Right ventricle myocardium inferior (tissue), 1 donor: ENCODE results near the gene MARCHF2. TPM values are rescaled to one million over a fixed set of nuclear protein-coding genes. Genes with fewer than 3 reads are reported as not detected.
A peak's percentile ranks its signal among the peaks of the same experiment; 100 is the strongest.

Experiments
- ATAC-seq: fragments of 200-7000 bp; cut with Tn5 transposase; one replicate; pipeline ENCODE4 v1.9.1; 2020; ENCODE audit warnings: mild to moderate bottlenecking, moderate library complexity
- DNase-seq: peaks from one replicate; pipeline ENCODE4 v3.0.0; 2021; ENCODE audit errors: missing footprints
- intact Hi-C: fragments of 100-400 bp; cut with DNase I; formaldehyde crosslinking; loops from one replicate; pipeline ENCODE4 v1.11.0; 2022
- microRNA-seq: library from miRNA; unstranded; fragments of <30 nt; microRNA quantifications from one replicate; pipeline ENCODE4 v1.2.0, GENCODE V29; 2020
- total RNA-seq: library from RNA; stranded (reverse); fragmentation: NEBNext Ultra II Directional; extraction: Animal tissue kit (Norgen Biotek cat#: 25700); gene quantifications from one replicate; pipeline ENCODE4 v1.2.1, GENCODE V29; 2021
- donor health status: DM: no; HTN: yes; CAD: no; lungs with severe emphysema.

MARCHF2 gene
- total RNA-seq, 1 donor from 2014 or later: 110 TPM

GRCh38 chr19:8485561-8486371, 72.7 kb downstream of the MARCHF2 start:
- intact Hi-C loops: no loop called here
- ATAC-seq: no peak
- DNase-seq: peak; percentile 71

DNA sequence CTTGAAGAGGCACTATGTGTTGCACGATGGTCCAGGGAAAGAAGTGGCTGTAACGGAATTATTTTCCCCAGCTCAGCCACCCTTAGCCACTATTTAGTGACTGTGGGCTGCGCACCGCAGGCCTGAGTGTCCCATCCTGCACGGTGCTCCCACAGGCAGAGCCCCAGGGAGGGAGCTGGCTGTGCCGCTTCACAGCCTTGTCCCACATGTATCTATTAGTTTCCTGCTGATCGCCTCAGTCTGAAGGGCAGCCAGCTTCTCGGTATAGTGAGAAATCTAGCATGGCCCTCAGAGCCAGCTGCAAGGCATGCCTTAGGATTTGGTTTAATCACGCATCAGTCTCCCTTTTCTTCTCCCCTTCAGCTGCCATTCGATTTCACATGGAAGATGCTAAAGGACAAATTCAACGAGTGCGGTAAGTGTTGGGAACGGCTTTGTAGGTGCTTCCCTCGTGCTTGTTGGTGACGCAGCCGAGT, 73.6 kb downstream of the MARCHF2 start:
- peak; percentile 21 for DNase-seq
- no peak for ATAC-seq
- intact Hi-C loops: no loop called here

DNA sequence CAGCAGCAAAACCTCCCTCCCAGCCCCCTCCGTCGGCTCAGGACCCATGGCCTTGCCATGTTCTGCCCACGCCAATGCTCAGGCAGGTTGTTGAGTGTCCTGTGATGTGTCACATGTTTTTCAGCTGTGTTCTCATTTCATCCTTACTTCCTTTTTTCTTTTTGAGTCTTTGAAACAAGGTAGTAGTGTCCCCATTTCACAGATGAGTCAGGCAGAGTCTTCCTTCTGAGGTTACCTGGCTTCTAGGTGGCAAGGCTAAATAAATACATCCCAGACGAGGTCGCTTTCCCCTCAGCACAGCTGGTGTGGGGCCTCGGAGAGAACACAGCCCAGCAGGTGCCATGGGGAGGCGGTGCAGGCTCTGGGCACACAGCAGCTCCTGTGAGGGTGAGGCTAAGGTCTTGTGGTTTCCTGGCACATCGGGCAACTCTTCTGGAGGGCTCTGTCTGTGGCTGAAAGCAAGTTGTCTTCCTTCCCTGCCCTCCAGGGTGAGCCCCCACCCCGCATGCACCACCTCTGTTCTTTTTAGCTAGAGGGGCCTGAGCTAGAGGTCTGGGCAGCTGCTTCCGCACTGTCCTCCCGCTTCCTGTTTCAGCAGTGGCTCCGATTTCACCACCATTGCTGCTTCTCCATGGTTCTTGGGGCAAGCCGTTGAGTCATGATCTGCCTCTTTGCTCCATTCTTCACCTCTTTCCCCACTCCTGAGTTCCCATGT, 74.2 kb downstream of the MARCHF2 start:
- intact Hi-C loops: no loop called here
- ATAC-seq: peak; percentile 27
- peak; percentile 78 for DNase-seq

- ATAC-seq (no peak), DNase-seq (peak; percentile 9)
- intact Hi-C loops: no loop called here
Observed at GRCh38 chr19:8488365-8488764, 75.3 kb downstream of the MARCHF2 start.

Small RNA genes within 50 kb of the gene (microRNA-seq; reads per million reads assigned to microRNA genes)
- 4.0 reads per million, percentile 6 among the genes with 10 or more reads in this experiment for gene MIR4999

Other genes starting within 250 kb of the MARCHF2 start
- 21.4 TPM for gene CERS4, start 203.9 kb upstream of the MARCHF2 start, total RNA-seq
- 32.9 TPM for gene CD320, start 104.9 kb upstream of the MARCHF2 start, total RNA-seq
- gene NDUFA7, start 91.9 kb upstream of the MARCHF2 start, total RNA-seq: 129 TPM
- 1,212 TPM for gene RPS28, start 91.8 kb upstream of the MARCHF2 start, total RNA-seq
- gene KANK3, start 70.0 kb upstream of the MARCHF2 start, total RNA-seq: 20.5 TPM
- gene ANGPTL4, start 49.1 kb upstream of the MARCHF2 start, total RNA-seq: 24.6 TPM
- 144 TPM for gene RAB11B, start 22.9 kb upstream of the MARCHF2 start, total RNA-seq
- gene HNRNPM, start 31.7 kb downstream of the MARCHF2 start, total RNA-seq: 118 TPM
- 0.78 TPM for gene PRAM1, start 89.3 kb downstream of the MARCHF2 start, total RNA-seq
- 9.8 TPM for gene ZNF414, start 100.9 kb downstream of the MARCHF2 start, total RNA-seq
- 9.3 TPM for gene MYO1F, start 164.1 kb downstream of the MARCHF2 start, total RNA-seq
- gene ADAMTS10, start 197.4 kb downstream of the MARCHF2 start, total RNA-seq: 10.0 TPM
- gene NFILZ, start 217.3 kb downstream of the MARCHF2 start, total RNA-seq: not detected